Measurements from ENCODE around the gene ADGRL3. TPM values are rescaled to one million over a fixed set of nuclear protein-coding genes. Genes with fewer than 3 reads are reported as not detected.
"Not testable (repeated sequence)": the region's sequence is repeated elsewhere in the genome, so short reads cannot be mapped to it uniquely, and the experiment has no call there.

The ADGRL3 gene
- total RNA-seq, 2 experiments from 2014 or later = not detected

- no peaks in the 10 kb centered on the region for H3K36me3 Mint-ChIP-seq
- no peaks in the 10 kb centered on the region for H3K27me3 Mint-ChIP-seq
- no peak overlapping the region for H3K27ac Mint-ChIP-seq
- POLR2A ChIA-PET = no interaction called here
- H3K4me3 Mint-ChIP-seq = no peak overlapping the region
- DNase-seq (no peak), ATAC-seq (ENCODE audit: low read depth) (no peak)
- no peaks in the 10 kb centered on the region for H3K4me1 Mint-ChIP-seq
- peaks cover 2% of the 10 kb centered on the region for H3K9me3 Mint-ChIP-seq
Observed at GRCh38 chr4:61312526-61312925, 112.4 kb downstream of the ADGRL3 start.

- Mint-ChIP-seq H3K9me3 (peaks cover 7% of the 10 kb centered on the region), H3K36me3 (no peaks in the 10 kb centered on the region), H3K4me3 (no peak overlapping the region), H3K4me1 (no peaks in the 10 kb centered on the region), H3K27ac (no peak overlapping the region), H3K27me3 (no peaks in the 10 kb centered on the region)
- POLR2A ChIA-PET = no interaction called here
- DNase-seq = no peak
- no peak for ATAC-seq (ENCODE audit: low read depth)
Observed at GRCh38 chr4:61318431-61318830, 118.3 kb downstream of the ADGRL3 start.

- Mint-ChIP-seq H3K27me3 (no peaks in the 10 kb centered on the region), H3K36me3 (no peaks in the 10 kb centered on the region), H3K4me1 (no peaks in the 10 kb centered on the region), H3K27ac (no peak overlapping the region), H3K9me3 (peaks cover 11% of the 10 kb centered on the region), H3K4me3 (no peak overlapping the region)
- ATAC-seq (ENCODE audit: low read depth) = no peak
- POLR2A ChIA-PET = no interaction called here
- no peak for DNase-seq
Observed at GRCh38 chr4:61319156-61319555, 119.0 kb downstream of the ADGRL3 start.

DNA sequence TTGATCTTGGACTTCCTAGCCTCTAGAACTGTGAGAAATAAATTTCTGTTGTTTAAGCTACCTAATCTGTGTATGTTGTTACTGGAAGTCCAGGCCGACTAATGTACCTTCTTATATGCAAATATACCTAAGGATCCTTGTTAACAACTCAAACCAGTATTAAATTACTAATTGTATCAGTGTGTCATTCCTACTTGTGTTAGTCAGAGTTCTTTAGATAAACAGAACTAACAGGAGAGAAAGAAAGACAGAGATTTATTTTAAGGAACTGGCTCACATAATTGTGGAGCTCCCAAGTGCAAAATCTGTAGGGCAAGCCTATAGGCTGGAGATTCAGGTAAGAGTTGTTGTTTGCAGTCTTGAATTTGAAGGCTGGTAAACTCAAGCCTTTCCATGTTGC is 120.0 kb downstream of the ADGRL3 start:
- ATAC-seq (ENCODE audit: low read depth) = no peak
- DNase-seq = no peak
- POLR2A ChIA-PET = no interaction called here
- peaks cover 9% of the 10 kb centered on the region for H3K9me3 Mint-ChIP-seq
- no peak overlapping the region for H3K4me3 Mint-ChIP-seq
- no peak overlapping the region for H3K27ac Mint-ChIP-seq
- H3K27me3 Mint-ChIP-seq = no peaks in the 10 kb centered on the region
- no peaks in the 10 kb centered on the region for H3K36me3 Mint-ChIP-seq
- H3K4me1 Mint-ChIP-seq = no peaks in the 10 kb centered on the region

DNA sequence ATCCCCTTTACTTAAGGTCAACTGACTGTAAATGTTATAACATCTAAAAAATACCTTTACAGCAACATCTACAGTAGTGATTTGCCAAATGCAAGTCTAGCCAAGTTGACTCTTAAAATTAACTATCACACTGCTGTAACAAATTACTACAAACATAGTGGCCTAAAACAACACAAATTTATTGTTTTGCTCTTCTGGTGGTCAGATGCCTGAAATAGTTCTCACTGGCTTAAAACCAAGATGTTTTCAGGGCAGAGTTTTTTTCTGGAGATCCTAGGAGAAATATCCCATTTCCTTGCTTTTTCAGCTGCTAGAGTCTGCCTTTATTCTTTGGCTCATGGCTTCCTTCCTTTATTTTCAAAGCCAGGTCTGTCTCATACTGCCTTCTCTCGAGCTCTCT is 120.5 kb downstream of the ADGRL3 start:
- H3K36me3 Mint-ChIP-seq = no peaks in the 10 kb centered on the region

DNA sequence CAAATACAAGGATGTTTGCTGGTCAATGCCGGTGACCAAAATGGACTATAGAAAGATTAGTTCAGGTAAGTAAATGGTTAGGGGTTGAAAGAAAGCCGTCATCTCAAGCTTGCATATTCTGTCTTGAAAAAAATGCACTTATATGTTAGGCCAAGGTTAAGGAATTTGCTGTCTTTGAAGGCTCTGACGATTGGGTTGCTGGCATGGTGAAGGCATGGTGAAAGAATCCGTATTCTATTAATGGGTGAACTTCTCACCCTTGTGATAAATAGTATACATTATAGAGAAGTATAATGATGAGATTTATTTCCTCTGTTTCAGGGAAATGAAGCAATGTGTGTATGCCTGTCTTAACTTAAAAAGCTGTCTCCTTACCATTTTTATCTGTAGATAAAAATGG is 132.6 kb downstream of the ADGRL3 start:
- POLR2A ChIA-PET = no interaction called here
- Mint-ChIP-seq H3K9me3 (peaks cover 6% of the 10 kb centered on the region), H3K27ac (no peak overlapping the region), H3K4me3 (no peak overlapping the region), H3K36me3 (no peaks in the 10 kb centered on the region), H3K4me1 (no peaks in the 10 kb centered on the region), H3K27me3 (no peaks in the 10 kb centered on the region)
- DNase-seq (no peak), ATAC-seq (ENCODE audit: low read depth) (no peak)

More for the DNA sequence above, 120.5 kb downstream of the ADGRL3 start:
- Mint-ChIP-seq H3K4me1 (no peaks in the 10 kb centered on the region), H3K9me3 (peaks cover 9% of the 10 kb centered on the region), H3K27me3 (no peaks in the 10 kb centered on the region), H3K4me3 (no peak overlapping the region), H3K27ac (no peak overlapping the region)
- ATAC-seq (ENCODE audit: low read depth) (no peak), DNase-seq (no peak)
- POLR2A ChIA-PET = no interaction called here

DNA sequence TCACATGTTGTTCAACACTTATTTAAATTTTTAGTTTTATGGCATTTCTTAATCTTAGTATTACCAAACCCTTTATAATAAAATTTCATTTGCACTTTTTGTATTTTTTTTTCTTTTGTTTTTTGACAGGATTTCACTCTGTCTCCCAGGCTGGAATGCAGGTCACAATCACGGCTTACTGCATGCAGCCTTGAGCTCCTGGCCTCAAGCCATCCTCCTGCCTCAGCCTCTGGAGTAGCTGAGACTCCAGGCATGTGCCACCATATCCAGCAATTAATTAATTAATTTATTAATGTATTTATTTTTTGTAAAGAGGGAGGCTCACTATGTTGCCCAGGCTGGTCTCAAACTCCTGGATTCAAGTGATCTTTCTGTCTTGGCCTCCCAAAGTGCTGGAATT is 133.4 kb downstream of the ADGRL3 start:
- DNase-seq (no peak), ATAC-seq (ENCODE audit: low read depth) (no peak)
- Mint-ChIP-seq H3K9me3 (peaks cover 6% of the 10 kb centered on the region), H3K4me1 (no peaks in the 10 kb centered on the region), H3K27me3 (no peaks in the 10 kb centered on the region), H3K36me3 (no peaks in the 10 kb centered on the region), H3K27ac (no peak overlapping the region), H3K4me3 (no peak overlapping the region)
- POLR2A ChIA-PET = no interaction called here

DNA sequence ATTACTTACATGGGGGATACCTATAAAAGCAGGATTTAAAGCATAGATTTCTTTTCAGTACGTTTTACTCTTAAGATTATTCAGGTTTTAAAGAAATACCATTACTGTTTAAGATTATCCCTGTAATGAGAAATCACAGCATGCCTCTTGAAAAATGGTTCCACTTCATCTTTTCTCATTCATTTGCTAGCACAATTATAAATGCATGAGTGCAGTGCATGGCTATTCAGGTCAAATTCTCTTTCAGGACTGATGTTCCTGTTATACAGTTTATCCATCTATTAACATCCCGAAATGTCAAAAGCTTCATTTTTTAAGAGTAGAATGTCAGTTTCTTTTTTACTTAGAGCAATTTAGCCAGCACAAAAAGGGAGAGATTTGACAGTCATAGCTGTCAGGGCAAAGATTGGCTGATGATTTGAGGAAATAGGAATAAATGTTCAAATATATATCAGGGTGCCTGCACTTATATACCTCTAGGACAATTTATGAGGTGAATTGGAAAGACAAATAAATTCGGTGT is 135.2 kb downstream of the ADGRL3 start:
- POLR2A ChIA-PET = no interaction called here
- Mint-ChIP-seq H3K27ac (no peak overlapping the region), H3K9me3 (peaks cover 2% of the 10 kb centered on the region)

GRCh38 chr4:61336488-61336887 is 136.4 kb downstream of the ADGRL3 start:
- DNase-seq (no peak), ATAC-seq (ENCODE audit: low read depth) (no peak)
- no peaks in the 10 kb centered on the region for H3K27me3 Mint-ChIP-seq
- POLR2A ChIA-PET = no interaction called here
- no peak overlapping the region for H3K4me3 Mint-ChIP-seq
- no peaks in the 10 kb centered on the region for H3K36me3 Mint-ChIP-seq
- H3K9me3 Mint-ChIP-seq = no peaks in the 10 kb centered on the region
- H3K4me1 Mint-ChIP-seq = no peaks in the 10 kb centered on the region
- H3K27ac Mint-ChIP-seq = no peak overlapping the region

More for the DNA sequence above, 135.2 kb downstream of the ADGRL3 start:
- Mint-ChIP-seq H3K4me3 (no peak overlapping the region), H3K27me3 (no peaks in the 10 kb centered on the region), H3K4me1 (no peaks in the 10 kb centered on the region), H3K36me3 (no peaks in the 10 kb centered on the region)
- no peak for ATAC-seq (ENCODE audit: low read depth)
- no peak for DNase-seq

- Mint-ChIP-seq H3K4me1 (no peaks in the 10 kb centered on the region), H3K4me3 (no peak overlapping the region), H3K9me3 (no peaks in the 10 kb centered on the region), H3K27me3 (no peaks in the 10 kb centered on the region), H3K36me3 (no peaks in the 10 kb centered on the region), H3K27ac (no peak overlapping the region)
- no peak for DNase-seq
- POLR2A ChIA-PET = no interaction called here
- no peak for ATAC-seq (ENCODE audit: low read depth)
Observed at GRCh38 chr4:61336916-61337315, 136.8 kb downstream of the ADGRL3 start.

DNA sequence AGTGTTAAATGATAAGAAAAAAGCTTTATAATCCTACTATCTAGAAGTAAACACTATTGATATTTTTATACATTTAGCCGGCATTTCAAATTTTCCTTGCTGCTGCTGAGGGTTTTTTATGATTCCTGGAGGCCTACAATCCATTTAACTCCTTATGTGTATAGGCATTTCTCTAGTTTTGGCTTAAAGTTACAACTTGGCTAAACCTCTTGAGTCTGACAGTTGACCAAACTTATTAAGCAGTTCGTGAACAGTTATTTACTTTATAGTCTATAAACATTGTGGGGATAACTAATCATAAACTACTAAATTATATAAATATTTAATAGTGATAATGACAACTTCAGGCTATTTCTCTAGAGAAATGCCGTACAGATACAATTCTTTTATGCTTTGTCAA is 141.9 kb downstream of the ADGRL3 start:
- Mint-ChIP-seq H3K9me3 (no peaks in the 10 kb centered on the region), H3K4me1 (no peaks in the 10 kb centered on the region), H3K27me3 (no peaks in the 10 kb centered on the region), H3K4me3 (no peak overlapping the region), H3K36me3 (no peaks in the 10 kb centered on the region), H3K27ac (no peak overlapping the region)
- DNase-seq = no peak
- POLR2A ChIA-PET = no interaction called here
- no peak for ATAC-seq (ENCODE audit: low read depth)

GRCh38 chr4:61350932-61351331 is 150.8 kb downstream of the ADGRL3 start:
- H3K4me1 Mint-ChIP-seq = no peaks in the 10 kb centered on the region
- ATAC-seq (ENCODE audit: low read depth) (no peak), DNase-seq (no peak)
- H3K36me3 Mint-ChIP-seq = no peaks in the 10 kb centered on the region
- H3K27me3 Mint-ChIP-seq = no peaks in the 10 kb centered on the region
- H3K27ac Mint-ChIP-seq = no peak overlapping the region
- no peak overlapping the region for H3K4me3 Mint-ChIP-seq
- peaks cover 1% of the 10 kb centered on the region for H3K9me3 Mint-ChIP-seq
- POLR2A ChIA-PET = no interaction called here

DNA sequence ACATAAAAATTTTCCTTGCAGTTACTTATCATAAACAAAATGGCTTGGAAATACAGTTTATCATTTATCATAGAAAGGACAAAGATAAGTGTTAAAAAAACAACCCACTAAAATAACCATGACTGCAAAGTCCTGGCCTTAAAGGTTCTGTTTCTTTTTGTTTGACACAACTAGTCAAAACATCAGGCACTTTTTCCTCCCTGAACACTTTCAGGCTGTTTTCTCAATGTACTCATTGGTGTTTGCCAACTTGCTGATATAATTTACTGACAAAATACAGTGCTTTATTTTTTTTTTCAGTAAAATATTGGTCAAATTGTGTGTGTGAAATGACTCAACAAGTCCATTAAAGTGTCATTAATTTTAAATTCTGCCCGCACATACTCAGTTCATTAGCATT is 156.6 kb downstream of the ADGRL3 start:
- H3K27me3 Mint-ChIP-seq = no peaks in the 10 kb centered on the region
- no peaks in the 10 kb centered on the region for H3K4me1 Mint-ChIP-seq
- ATAC-seq (ENCODE audit: low read depth) (no peak), DNase-seq (no peak)
- H3K36me3 Mint-ChIP-seq = no peaks in the 10 kb centered on the region
- H3K9me3 Mint-ChIP-seq = no peaks in the 10 kb centered on the region
- no peak overlapping the region for H3K4me3 Mint-ChIP-seq
- POLR2A ChIA-PET = no interaction called here
- H3K27ac Mint-ChIP-seq = no peak overlapping the region

DNA sequence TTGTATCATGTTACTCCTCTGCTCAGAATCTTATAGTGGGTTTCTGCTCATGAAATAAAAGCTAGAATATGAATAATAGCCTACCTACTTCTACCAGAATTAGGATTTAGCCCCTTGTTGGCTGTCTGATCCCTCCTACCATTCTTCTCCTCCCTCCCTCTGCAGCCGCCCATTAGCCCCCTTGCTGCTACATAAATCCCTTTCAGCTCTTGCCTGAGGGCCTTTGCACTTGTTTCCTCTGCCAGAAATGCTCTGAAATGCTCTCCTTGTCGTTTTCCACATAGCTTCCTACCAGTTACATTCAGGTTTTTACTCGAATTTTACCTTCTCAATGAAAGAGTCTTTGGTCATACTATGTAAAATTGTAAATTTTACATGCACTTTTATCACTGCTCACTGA is 159.2 kb downstream of the ADGRL3 start:
- Mint-ChIP-seq H3K4me1 (no peaks in the 10 kb centered on the region), H3K36me3 (no peaks in the 10 kb centered on the region), H3K9me3 (no peaks in the 10 kb centered on the region), H3K27me3 (no peaks in the 10 kb centered on the region), H3K4me3 (no peak overlapping the region), H3K27ac (no peak overlapping the region)
- POLR2A ChIA-PET = no interaction called here
- DNase-seq = no peak
- ATAC-seq (ENCODE audit: low read depth) = no peak

DNA sequence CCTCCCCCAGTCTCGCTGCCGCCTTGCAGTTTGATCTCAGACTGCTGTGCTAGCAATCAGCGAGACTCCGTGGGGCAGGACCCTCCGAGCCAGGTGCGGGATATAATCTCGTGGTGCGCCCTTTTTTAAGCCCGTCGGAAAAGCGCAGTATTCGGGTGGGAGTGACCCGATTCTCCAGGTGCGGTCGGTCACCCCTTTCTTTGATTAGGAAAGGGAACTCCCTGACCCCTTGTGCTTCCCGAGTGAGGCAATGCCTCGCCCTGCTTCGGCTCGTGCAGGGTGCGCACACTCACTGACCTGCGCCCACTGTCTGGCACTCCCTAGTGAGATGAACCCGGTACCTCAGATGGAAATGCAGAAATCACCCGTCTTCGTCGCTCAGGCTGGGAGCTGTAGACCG is 172.7 kb downstream of the ADGRL3 start:
- H3K27ac Mint-ChIP-seq; H3K36me3 Mint-ChIP-seq; DNase-seq; ATAC-seq (ENCODE audit: low read depth); H3K27me3 Mint-ChIP-seq; H3K4me1 Mint-ChIP-seq; POLR2A ChIA-PET; H3K9me3 Mint-ChIP-seq; H3K4me3 Mint-ChIP-seq: not testable (repeated sequence)

Measured in activated naive CD8-positive, alpha-beta T cell treated with anti-CD3 and anti-CD28 coated beads, Interleukin-2, amount 10 ng/mL, durations not matched to agents 7 days and 5 days (primary cell).